ENCODE results near the gene AKR1C2.
"Not testable (repeated sequence)": the region's sequence is repeated elsewhere in the genome, so short reads cannot be mapped to it uniquely, and the experiment has no call there.

DNA sequence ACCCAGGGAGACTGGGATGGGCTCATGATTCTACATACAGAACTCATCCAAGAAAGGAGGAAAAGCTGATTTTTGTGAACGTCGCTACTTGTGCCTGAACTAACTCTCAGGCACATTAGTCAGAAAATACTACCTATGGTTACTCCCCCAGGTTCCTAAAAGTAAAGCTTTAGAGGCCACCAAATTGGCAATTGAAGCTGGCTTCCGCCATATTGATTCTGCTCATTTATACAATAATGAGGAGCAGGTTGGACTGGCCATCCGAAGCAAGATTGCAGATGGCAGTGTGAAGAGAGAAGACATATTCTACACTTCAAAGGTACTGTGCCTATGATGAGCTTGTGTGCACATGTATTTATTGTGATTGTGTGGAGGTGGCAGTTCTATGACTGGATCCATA lies 37.9 kb downstream of the AKR1C2 start:
- not testable (repeated sequence) for TF ChIP-seq CTCF (conservative IDR thresholded peaks at IDR 0.05; ENCODE audit: low read depth, low read length); EZH2 (IDR thresholded peaks at IDR 0.05; ENCODE audit: borderline replicate concordance, low read depth, low read length, poor library complexity, severe bottlenecking)
